Measurements from ENCODE around the gene DUSP22. TPM values are rescaled to one million over a fixed set of nuclear protein-coding genes. Genes with fewer than 3 reads are reported as not detected.
A peak's percentile ranks its signal among the peaks of the same experiment; 100 is the strongest.

The DUSP22 gene
- total and polyA plus RNA-seq, 2 experiments from 2014 or later = 12.8 to 36.8 TPM

- Mint-ChIP-seq H3K27me3 (ENCODE audit: insufficient read depth, low read depth, poor library complexity) (peaks cover 26% of the 10 kb centered on the region), H3K4me1 (peaks cover 16% of the 10 kb centered on the region), H3K36me3 (ENCODE audit: low read depth) (peaks cover 21% of the 10 kb centered on the region), H3K4me3 (no peak overlapping the region), H3K9me3 (peaks cover 90% of the 10 kb centered on the region), H3K27ac (no peak overlapping the region)
- Histone ChIP-seq H3K9me2 (ENCODE audit: insufficient read depth) (0 out of 2 replicates have a peak, but pooled peaks cover 7% of the 10 kb centered on the region), H3K27me3 (ENCODE audit: insufficient read depth) (no peaks in the 10 kb centered on the region), H3K4me1 (ENCODE audit: insufficient read depth) (peaks cover 15% of the 10 kb centered on the region; the same call in 1 of the 2 replicates), H3K79me2 (replicated peaks; ENCODE audit: insufficient read depth) (no peaks in the 10 kb centered on the region), H3K4me2 (0 out of 2 replicates have a peak overlapping the region, but pooled peaks have one; percentile 11), H3K27ac (ENCODE audit: low read depth) (no peak overlapping the region), H3K4me3 (no peak overlapping the region), H3K36me3 (ENCODE audit: insufficient read depth) (peaks cover 20% of the 10 kb centered on the region), H3F3A (replicated peaks; ENCODE audit: low read depth) (no peaks in the 10 kb centered on the region), H2AFZ (no peak overlapping the region), H4K20me1 (replicated peaks; ENCODE audit: insufficient read depth) (no peaks in the 10 kb centered on the region)
- DNase-seq (ENCODE audit: low spot score) (no peak), ATAC-seq (no peak)
- TF ChIP-seq POLR2AphosphoS5 (IDR thresholded peaks at IDR 0.05; ENCODE audit: low read depth) (no peak), ETS1 (IDR thresholded peaks at IDR 0.05) (no peak), REST (IDR thresholded peaks at IDR 0.05; ENCODE audit: unreplicated experiment) (no peak), ZNF114 (CRISPR knock-in tag; IDR thresholded peaks at IDR 0.05) (no peak), NANOG (IDR thresholded peaks at IDR 0.05; ENCODE audit: borderline replicate concordance) (no peak), CTCF (conservative IDR thresholded peaks at IDR 0.05; ENCODE audit: low read depth in 2 of 2) (no peak), CREB1 (CRISPR knock-in tag; IDR thresholded peaks at IDR 0.05; ENCODE audit: low read depth) (no peak), STAT1 (IDR thresholded peaks at IDR 0.05; ENCODE audit: unreplicated experiment) (no peak), EZH2phosphoT487 (IDR thresholded peaks at IDR 0.05; ENCODE audit: unreplicated experiment) (no peak), ZNF331 (CRISPR knock-in tag; IDR thresholded peaks at IDR 0.05; ENCODE audit: low read depth) (no peak), JUNB (IDR thresholded peaks at IDR 0.05; ENCODE audit: unreplicated experiment) (no peak), EZH2 (IDR thresholded peaks at IDR 0.05; ENCODE audit: low read depth, unreplicated experiment) (no peak)
- TF ChIP-seq, protein P1, sequence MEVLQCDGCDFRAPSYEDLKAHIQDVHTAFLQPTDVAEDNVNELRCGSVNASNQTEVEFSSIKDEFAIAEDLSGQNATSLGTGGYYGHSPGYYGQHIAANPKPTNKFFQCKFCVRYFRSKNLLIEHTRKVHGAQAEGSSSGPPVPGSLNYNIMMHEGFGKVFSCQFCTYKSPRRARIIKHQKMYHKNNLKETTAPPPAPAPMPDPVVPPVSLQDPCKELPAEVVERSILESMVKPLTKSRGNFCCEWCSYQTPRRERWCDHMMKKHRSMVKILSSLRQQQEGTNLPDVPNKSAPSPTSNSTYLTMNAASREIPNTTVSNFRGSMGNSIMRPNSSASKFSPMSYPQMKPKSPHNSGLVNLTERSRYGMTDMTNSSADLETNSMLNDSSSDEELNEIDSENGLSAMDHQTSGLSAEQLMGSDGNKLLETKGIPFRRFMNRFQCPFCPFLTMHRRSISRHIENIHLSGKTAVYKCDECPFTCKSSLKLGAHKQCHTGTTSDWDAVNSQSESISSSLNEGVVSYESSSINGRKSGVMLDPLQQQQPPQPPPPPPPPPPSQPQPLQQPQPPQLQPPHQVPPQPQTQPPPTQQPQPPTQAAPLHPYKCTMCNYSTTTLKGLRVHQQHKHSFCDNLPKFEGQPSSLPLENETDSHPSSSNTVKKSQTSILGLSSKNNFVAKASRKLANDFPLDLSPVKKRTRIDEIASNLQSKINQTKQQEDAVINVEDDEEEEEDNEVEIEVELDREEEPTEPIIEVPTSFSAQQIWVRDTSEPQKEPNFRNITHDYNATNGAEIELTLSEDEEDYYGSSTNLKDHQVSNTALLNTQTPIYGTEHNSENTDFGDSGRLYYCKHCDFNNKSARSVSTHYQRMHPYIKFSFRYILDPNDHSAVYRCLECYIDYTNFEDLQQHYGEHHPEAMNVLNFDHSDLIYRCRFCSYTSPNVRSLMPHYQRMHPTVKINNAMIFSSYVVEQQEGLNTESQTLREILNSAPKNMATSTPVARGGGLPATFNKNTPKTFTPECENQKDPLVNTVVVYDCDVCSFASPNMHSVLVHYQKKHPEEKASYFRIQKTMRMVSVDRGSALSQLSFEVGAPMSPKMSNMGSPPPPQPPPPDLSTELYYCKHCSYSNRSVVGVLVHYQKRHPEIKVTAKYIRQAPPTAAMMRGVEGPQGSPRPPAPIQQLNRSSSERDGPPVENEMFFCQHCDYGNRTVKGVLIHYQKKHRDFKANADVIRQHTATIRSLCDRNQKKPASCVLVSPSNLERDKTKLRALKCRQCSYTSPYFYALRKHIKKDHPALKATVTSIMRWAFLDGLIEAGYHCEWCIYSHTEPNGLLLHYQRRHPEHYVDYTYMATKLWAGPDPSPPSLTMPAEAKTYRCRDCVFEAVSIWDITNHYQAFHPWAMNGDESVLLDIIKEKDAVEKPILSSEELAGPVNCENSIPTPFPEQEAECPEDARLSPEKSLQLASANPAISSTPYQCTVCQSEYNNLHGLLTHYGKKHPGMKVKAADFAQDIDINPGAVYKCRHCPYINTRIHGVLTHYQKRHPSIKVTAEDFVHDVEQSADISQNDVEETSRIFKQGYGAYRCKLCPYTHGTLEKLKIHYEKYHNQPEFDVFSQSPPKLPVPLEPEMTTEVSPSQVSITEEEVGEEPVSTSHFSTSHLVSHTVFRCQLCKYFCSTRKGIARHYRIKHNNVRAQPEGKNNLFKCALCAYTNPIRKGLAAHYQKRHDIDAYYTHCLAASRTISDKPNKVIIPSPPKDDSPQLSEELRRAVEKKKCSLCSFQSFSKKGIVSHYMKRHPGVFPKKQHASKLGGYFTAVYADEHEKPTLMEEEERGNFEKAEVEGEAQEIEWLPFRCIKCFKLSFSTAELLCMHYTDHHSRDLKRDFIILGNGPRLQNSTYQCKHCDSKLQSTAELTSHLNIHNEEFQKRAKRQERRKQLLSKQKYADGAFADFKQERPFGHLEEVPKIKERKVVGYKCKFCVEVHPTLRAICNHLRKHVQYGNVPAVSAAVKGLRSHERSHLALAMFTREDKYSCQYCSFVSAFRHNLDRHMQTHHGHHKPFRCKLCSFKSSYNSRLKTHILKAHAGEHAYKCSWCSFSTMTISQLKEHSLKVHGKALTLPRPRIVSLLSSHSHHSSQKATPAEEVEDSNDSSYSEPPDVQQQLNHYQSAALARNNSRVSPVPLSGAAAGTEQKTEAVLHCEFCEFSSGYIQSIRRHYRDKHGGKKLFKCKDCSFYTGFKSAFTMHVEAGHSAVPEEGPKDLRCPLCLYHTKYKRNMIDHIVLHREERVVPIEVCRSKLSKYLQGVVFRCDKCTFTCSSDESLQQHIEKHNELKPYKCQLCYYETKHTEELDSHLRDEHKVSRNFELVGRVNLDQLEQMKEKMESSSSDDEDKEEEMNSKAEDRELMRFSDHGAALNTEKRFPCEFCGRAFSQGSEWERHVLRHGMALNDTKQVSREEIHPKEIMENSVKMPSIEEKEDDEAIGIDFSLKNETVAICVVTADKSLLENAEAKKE (CRISPR knock-in tag; IDR thresholded peaks at IDR 0.05) = no peak
These were observed 80.7 kb downstream of the DUSP22 start for GRCh38 chr6:373031-373430.
